ENCODE measurements around the gene HMGN1. TPM values are rescaled to one million over a fixed set of nuclear protein-coding genes. Genes with fewer than 3 reads are reported as not detected.

Gene HMGN1
- total RNA-seq, 1 donor from 2014 or later: 376 TPM

DNA sequence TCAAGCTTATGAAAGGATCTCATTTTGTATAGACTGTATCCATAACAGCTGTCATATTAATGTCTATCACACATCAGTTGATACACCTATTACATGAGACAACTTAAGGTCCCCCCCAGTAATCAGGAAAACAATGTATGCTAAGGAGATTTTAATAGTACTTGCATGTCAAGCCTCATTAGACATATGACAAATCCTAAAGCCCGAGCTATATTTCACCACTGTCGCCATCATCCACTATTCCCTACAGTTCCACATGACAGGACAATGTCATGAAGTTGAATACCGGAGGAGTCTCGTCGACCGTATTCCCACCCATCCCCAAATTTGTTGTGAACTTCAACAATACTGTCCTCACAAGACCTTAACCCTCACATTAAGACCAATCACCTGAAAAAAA lies 3.4 kb downstream of the HMGN1 start:
- TF ChIP-seq, protein P1, sequence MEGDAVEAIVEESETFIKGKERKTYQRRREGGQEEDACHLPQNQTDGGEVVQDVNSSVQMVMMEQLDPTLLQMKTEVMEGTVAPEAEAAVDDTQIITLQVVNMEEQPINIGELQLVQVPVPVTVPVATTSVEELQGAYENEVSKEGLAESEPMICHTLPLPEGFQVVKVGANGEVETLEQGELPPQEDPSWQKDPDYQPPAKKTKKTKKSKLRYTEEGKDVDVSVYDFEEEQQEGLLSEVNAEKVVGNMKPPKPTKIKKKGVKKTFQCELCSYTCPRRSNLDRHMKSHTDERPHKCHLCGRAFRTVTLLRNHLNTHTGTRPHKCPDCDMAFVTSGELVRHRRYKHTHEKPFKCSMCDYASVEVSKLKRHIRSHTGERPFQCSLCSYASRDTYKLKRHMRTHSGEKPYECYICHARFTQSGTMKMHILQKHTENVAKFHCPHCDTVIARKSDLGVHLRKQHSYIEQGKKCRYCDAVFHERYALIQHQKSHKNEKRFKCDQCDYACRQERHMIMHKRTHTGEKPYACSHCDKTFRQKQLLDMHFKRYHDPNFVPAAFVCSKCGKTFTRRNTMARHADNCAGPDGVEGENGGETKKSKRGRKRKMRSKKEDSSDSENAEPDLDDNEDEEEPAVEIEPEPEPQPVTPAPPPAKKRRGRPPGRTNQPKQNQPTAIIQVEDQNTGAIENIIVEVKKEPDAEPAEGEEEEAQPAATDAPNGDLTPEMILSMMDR (conservative IDR thresholded peaks at IDR 0.05; ENCODE audit: low read depth, low read length): no peak
- H3K4me3 ChIP-seq (ENCODE audit: low read depth, low read length): no peak overlapping the region
- no peak for DNase-seq (ENCODE audit: low read depth)

DNA sequence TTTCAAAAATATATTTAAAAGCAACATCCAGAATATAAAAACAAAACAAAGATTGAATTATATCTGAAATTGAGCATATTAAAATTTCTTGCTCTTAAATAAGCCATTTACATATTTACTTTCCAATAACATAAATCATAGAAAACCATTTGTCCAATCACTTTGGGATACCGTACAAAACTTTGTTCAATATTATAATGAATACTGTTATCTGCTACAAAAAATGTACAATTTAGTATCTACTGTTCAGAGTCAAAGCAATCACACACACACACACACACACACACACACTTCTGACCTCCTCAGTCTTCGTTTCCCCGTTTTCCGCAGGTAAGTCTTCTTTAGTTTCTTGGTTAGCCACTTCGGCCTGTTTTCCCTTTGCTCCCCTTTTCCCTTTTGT lies 4.0 kb downstream of the HMGN1 start:
- no peak overlapping the region for H3K4me3 ChIP-seq (ENCODE audit: low read depth, low read length)
- no peak for DNase-seq (ENCODE audit: low read depth)
- TF ChIP-seq, protein P1 (conservative IDR thresholded peaks at IDR 0.05; ENCODE audit: low read depth, low read length): no peak

DNA sequence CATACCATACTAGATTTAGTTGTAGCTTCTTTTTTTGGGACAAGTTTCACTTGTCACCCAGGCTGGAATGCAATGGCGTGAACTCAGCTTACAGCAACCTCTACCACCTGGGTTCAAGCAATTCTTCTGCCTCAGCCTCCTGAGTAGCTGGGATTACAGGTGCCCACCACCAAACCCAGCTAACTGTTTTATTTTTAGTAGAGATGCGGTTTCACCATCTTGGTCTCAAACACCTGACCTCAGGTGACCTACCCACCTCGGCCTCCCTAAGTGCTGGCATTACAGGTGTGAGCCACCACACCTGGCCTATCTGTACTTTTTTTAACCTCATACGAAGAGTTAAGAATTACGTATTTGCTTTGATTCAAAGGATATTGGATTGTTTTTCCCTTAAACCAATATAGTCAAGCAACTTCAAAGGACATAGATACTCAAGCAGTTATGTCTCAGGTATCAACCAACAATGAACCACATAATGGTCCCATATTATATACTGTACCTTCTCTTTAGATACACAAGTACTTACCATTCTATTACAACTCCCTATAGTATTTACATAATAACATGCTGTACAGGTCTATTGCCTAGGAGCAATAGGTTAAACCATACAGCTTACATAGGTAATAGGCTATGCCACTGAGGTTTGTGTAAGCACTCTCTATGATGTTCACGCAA lies 7.5 kb downstream of the HMGN1 start:
- DNase-seq (ENCODE audit: low read depth): no peak
- no peak overlapping the region for H3K4me3 ChIP-seq (ENCODE audit: low read depth, low read length)
- TF ChIP-seq, protein P1 (conservative IDR thresholded peaks at IDR 0.05; ENCODE audit: low read depth, low read length): no peak

DNA sequence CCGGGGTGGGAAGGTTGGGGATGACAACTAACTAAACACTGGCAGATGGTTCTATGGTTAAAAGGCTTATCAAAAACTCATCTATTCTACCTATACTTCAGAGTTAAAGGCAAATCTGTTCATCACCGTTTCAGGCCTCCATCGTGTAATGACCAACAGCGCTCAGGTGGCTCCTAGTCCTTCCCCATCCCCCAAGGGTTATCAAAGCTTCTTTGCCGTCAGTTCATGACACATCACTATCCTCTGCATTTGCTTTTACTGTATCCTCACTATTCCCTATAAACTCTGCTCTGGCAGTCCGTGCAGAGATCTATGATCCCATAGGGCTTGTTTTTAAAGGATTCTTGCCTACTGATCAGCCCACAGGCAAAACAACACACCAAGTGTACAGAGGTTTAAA lies 8.2 kb downstream of the HMGN1 start:
- TF ChIP-seq, protein P1 (conservative IDR thresholded peaks at IDR 0.05; ENCODE audit: low read depth, low read length): no peak
- DNase-seq (ENCODE audit: low read depth): no peak
- no peak overlapping the region for H3K4me3 ChIP-seq (ENCODE audit: low read depth, low read length)

DNA sequence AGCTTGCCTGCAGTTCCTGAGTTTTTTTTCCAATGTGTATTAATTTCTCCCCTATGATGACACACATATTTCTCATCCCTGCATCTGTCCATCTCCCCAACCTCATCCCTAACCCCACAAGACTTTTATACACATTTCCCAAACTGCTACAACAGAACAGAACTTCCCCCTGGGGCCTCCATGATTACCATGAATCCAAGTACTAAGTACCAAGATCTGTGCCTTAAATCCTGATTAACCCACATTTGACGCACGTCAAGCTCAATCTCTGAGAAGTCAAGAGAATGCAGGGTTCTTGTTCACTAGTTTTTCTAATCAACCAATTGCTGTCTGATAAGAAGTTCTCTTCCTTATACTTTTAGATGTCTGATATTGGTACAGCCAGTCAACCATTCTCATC lies 9.7 kb downstream of the HMGN1 start:
- TF ChIP-seq, protein P1 (conservative IDR thresholded peaks at IDR 0.05; ENCODE audit: low read depth, low read length): no peak
- no peak overlapping the region for H3K4me3 ChIP-seq (ENCODE audit: low read depth, low read length)
- no peak for DNase-seq (ENCODE audit: low read depth)

DNA sequence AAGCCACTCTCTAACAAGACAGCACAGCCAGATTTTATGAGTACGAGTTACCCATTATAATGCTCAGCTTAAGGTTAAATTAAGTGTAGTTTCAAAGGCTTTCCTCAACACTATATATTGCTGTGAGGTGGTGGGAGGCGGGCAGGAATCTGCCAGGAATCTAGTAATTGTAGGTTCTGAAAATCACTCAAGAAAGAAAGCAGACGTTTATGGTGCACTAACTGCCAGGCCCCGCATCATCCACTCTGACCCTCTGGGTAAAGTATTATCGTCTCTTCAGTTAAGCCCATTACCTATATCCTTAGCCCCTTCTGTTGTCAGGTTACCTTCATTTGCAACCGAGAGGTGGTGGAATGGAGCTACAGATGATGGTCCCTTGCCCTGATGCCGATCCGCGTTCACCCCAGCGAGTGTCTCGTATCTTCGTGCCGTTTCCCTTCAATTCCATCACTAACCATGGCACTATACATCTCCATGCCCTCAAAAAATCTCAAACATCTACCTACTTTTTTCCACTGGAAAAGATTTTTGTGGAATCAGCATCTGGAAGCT lies 12.4 kb downstream of the HMGN1 start:
- H3K4me3 ChIP-seq (ENCODE audit: low read depth, low read length): no peak overlapping the region
- TF ChIP-seq, protein P1 (conservative IDR thresholded peaks at IDR 0.05; ENCODE audit: low read depth, low read length): no peak
- DNase-seq (ENCODE audit: low read depth): no peak

DNA sequence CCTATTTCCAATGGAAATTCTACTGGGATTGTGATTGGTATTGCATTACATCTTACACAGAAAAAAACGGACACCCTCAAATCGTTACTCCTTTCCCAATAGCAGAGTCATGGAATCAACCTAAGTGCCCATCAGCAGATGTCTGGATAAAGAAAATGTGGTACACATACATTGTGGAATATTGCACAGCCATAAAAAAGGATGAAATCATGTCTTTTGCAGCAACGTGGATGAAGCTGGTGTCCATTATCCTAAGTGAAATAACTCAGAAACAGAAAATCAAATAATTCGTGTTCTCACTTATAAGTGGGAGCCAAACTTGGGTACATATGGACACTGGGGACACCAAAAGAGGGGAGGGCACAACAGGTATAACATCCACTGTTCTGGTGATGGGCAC lies 14.3 kb downstream of the HMGN1 start:
- TF ChIP-seq, protein P1 (conservative IDR thresholded peaks at IDR 0.05; ENCODE audit: low read depth, low read length): no peak
- DNase-seq (ENCODE audit: low read depth): no peak
- no peak overlapping the region for H3K4me3 ChIP-seq (ENCODE audit: low read depth, low read length)

All from epithelial cell of proximal tubule (primary cell).